GM12892 (cell line): ENCODE data around the gene MICAL2.

Source experiments
- DNase-seq: peaks from one replicate; pipeline ENCODE4 v3.0.0; 2011; ENCODE audit not compliant: insufficient read length
- FAIRE-seq: peaks from 2 replicates; lab custom pipeline; 2011; peaks lifted over from hg19 to GRCh38; lab: Jason Lieb, UNC
- POLR2A ChIP-seq: IDR thresholded peaks from 2 replicates; pipeline ENCODE4 v1.6.1; 2011; ENCODE audit warnings: low read depth, low read length, control low read depth
- POLR2AphosphoS5 ChIP-seq: IDR thresholded peaks from 2 replicates; pipeline ENCODE4 v1.6.1; 2011; ENCODE audit warnings: low read depth, low read length, control low read depth
- TAF1 ChIP-seq: IDR thresholded peaks from 2 replicates; pipeline ENCODE4 v1.6.1; 2011; ENCODE audit warnings: low read depth, mild to moderate bottlenecking, control low read depth, low read length, borderline replicate concordance

Gene MICAL2

GRCh38 chr11:12285811-12286222 lies 175.4 kb downstream of the MICAL2 start:
- DNase-seq (no peak), FAIRE-seq (no peak)
- TF ChIP-seq POLR2A (no peak), TAF1 (no peak), POLR2AphosphoS5 (no peak)

GRCh38 chr11:12286606-12287005 lies 176.2 kb downstream of the MICAL2 start:
- DNase-seq, result no peak
- no peak for FAIRE-seq
- TF ChIP-seq POLR2AphosphoS5 (no peak), POLR2A (no peak)

- TF ChIP-seq POLR2AphosphoS5 (no peak), TAF1 (no peak), POLR2A (no peak)
- no peak for DNase-seq
- FAIRE-seq, result no peak
These were observed 176.6 kb downstream of the MICAL2 start for GRCh38 chr11:12287009-12287373.

GRCh38 chr11:12287374-12288211 lies 177.2 kb downstream of the MICAL2 start:
- DNase-seq, result no peak
- FAIRE-seq, result no peak
- no peak for TF ChIP-seq TAF1
- TF ChIP-seq POLR2AphosphoS5, result no peak
- no peak for TF ChIP-seq POLR2A

- TF ChIP-seq POLR2AphosphoS5, result no peak
- TF ChIP-seq POLR2A, result no peak
- no peak for TF ChIP-seq TAF1
- FAIRE-seq, result peak; percentile 67
These were observed 178.0 kb downstream of the MICAL2 start for GRCh38 chr11:12288212-12288930.

GRCh38 chr11:12288931-12289666 lies 178.7 kb downstream of the MICAL2 start:
- DNase-seq, result no peak
- FAIRE-seq, result no peak
- TF ChIP-seq POLR2A, result no peak
- TF ChIP-seq TAF1, result no peak
- no peak for TF ChIP-seq POLR2AphosphoS5

More at GRCh38 chr11:12288212-12288930, 178.0 kb downstream of the MICAL2 start:
- peak; percentile 63 for DNase-seq

GRCh38 chr11:12289667-12290476 lies 179.5 kb downstream of the MICAL2 start:
- FAIRE-seq, result peak; percentile 24
- no peak for TF ChIP-seq POLR2AphosphoS5
- TF ChIP-seq TAF1, result no peak
- TF ChIP-seq POLR2A, result no peak
- no peak for DNase-seq

GRCh38 chr11:12290477-12290922 lies 180.1 kb downstream of the MICAL2 start:
- no peak for TF ChIP-seq POLR2A
- no peak for TF ChIP-seq POLR2AphosphoS5
- no peak for TF ChIP-seq TAF1
- DNase-seq (no peak), FAIRE-seq (peak; percentile 73)

- FAIRE-seq (no peak), DNase-seq (no peak)
- TF ChIP-seq POLR2AphosphoS5 (no peak), POLR2A (no peak), TAF1 (no peak)
These were observed 180.9 kb downstream of the MICAL2 start for GRCh38 chr11:12291313-12291712.

- TF ChIP-seq TAF1 (no peak), POLR2AphosphoS5 (no peak), POLR2A (no peak)
- DNase-seq (no peak), FAIRE-seq (no peak)
These were observed 181.4 kb downstream of the MICAL2 start for GRCh38 chr11:12291766-12292165.

- DNase-seq (no peak), FAIRE-seq (no peak)
- TF ChIP-seq POLR2AphosphoS5 (no peak), TAF1 (no peak), POLR2A (no peak)
These were observed 182.4 kb downstream of the MICAL2 start for GRCh38 chr11:12292766-12293165.
